GM12878 (cell line): Measurements from ENCODE around the gene MYBL2. TPM values are rescaled to one million over a fixed set of nuclear protein-coding genes. Genes with fewer than 3 reads are reported as not detected.

ENCODE experiments used
- ATF3 ChIP-seq: IDR thresholded peaks from 2 replicates; pipeline ENCODE4 v1.6.1; 2011; ENCODE audit warnings: low read depth, mild to moderate bottlenecking, low read length, moderate library complexity, borderline replicate concordance; ENCODE audit errors: extremely low read depth
- CHD1 ChIP-seq: IDR thresholded peaks from 2 replicates; pipeline ENCODE4 v1.6.1; 2012; ENCODE audit warnings: low read depth, low read length, improper control_type of control experiment
- E4F1 ChIP-seq: fragments of 450-650 bp; IDR thresholded peaks from 2 replicates; pipeline ENCODE4 v1.6.1; 2018; ENCODE audit warnings: borderline replicate concordance, mild to moderate bottlenecking; ENCODE audit not compliant: partially characterized antibody
- HDGF ChIP-seq: fragments of 450-650 bp; IDR thresholded peaks from 2 replicates; pipeline ENCODE4 v1.6.1; 2016; ENCODE audit warnings: antibody characterized with exemption
- IKZF1 ChIP-seq: fragments of 450-650 bp; conservative IDR thresholded peaks from 2 replicates; pipeline ENCODE4 v1.6.1; 2017; ENCODE audit warnings: antibody characterized with exemption, mild to moderate bottlenecking
- NBN ChIP-seq: fragments of 450-650 bp; IDR thresholded peaks from 2 replicates; pipeline ENCODE4 v1.6.1; 2016
- PML ChIP-seq: IDR thresholded peaks from 2 replicates; pipeline ENCODE4 v1.6.1; 2012; ENCODE audit warnings: low read length, inconsistent platforms
- POU2F2 ChIP-seq: IDR thresholded peaks from 3 replicates; pipeline ENCODE4 v1.6.1; 2011; ENCODE audit warnings: low read depth, mild to moderate bottlenecking, low read length, borderline replicate concordance
- RFX5 ChIP-seq: IDR thresholded peaks from 2 replicates; pipeline ENCODE4 v1.6.1; 2011; ENCODE audit warnings: low read depth, low read length, improper control_type of control experiment
- SRF ChIP-seq, 2 experiments: IDR thresholded peaks; 2 replicates each; pipeline ENCODE4 v1.6.1; 2011; ENCODE audit warnings: low read depth in 2 of 2, low read length in 2 of 2, mild to moderate bottlenecking in 1 of 2, moderate library complexity in 1 of 2
- ZZZ3 ChIP-seq: IDR thresholded peaks from 2 replicates; pipeline ENCODE4 v1.6.1; 2011; ENCODE audit warnings: low read depth; ENCODE audit not compliant: control insufficient read depth, insufficient read length
- polyA plus RNA-seq, 11 experiments: library from polyadenylated mRNA; depleted of rRNA in 4 of 11; unstranded in 6 of 11; stranded (reverse) in 5 of 11; fragments of >200 nt; fragmentation: Nextera tagmentation in 4 of 11; fragmentation: Illumina TruSeq in 1 of 11; extraction: Ambion mirVana in 4 of 11; extraction: Trizol in 1 of 11; gene quantifications; 1 replicate in 1 of 11; 2 replicates in 10 of 11; pipeline versions ENCODE4 v1.2.1 to v1.2.3, GENCODE V29; 2011 to 2016; ENCODE audit warnings: inconsistent platforms in 2 of 11, missing spikeins in 2 of 11, low read depth in 1 of 11
- total RNA-seq, 4 experiments: library from RNA; depleted of rRNA in 3 of 4; stranded (reverse); fragments of >200 nt in 3 of 4; fragmentation: Illumina TruSeq in 1 of 4; extraction: Trizol in 1 of 4; gene quantifications; 2 replicates each; pipeline versions ENCODE4 v1.2.1 to v1.2.3, GENCODE V29; 2013 to 2021

MYBL2 gene
- total and polyA plus RNA-seq, 10 of the 15 experiments (the other 5 are each of a cell fraction or from before 2014, with no cell fraction given) = 4.5 to 213 (median 74.2) TPM

DNA sequence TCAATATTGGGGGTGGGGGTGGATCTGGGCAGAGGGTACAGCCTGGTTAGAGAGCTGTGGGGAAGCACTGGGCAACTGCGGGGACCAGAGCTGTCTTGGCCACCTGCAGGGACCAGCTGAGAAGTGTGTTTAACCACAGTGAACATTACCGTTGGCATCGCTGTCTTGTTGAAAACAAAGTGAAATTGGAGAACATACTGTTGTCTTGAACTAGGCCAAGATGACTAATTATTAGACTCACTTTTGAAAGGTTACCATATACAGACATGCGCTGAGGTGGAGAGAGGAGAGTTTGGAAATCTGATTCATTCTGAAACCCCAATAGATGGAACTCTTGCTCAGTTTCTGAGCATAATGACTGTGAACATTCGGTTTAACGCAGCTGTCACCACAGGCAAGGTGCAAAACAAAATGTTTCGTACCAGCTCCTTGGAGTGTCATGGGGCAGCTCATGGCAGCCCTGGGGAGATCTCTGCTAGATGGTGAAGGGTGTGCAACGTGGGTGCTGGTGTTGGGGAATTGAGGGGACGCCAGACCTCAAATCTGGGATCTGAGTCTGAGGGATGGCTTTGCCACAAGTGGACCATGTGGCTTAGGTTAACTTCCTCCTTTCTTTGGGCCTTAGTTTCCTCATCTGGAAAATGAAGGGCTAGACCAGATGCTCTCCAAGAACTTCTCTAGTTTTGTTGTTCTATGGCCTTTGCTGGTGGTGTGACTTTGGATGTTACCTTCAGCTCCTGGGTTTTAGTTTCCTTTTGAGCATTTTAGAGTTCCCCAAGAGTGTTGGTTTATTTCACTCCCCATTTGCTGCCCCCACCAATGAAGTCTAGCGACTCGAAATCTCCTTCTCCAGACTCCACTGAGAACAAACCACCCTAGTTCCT, 84.5 kb downstream of the MYBL2 start (continued):
- TF ChIP-seq E4F1 = no peak
- peak; percentile 92 for TF ChIP-seq PML
- peak; percentile 87 for TF ChIP-seq NBN
- TF ChIP-seq ATF3 = no peak
- TF ChIP-seq HDGF = peak; percentile 51; the same call in 1 of the 2 replicates
- TF ChIP-seq ZZZ3 = no peak
- peak; percentile 57 to 94; a peak in 3 of 4 replicates for TF ChIP-seq SRF (IDR thresholded peaks at IDR 0.05; ENCODE audit: low read depth in 2 of 2, low read length in 2 of 2)
- TF ChIP-seq RFX5 = no peak
- peak; percentile 99 for TF ChIP-seq IKZF1
- peak; percentile 54; the same call in 1 of the 2 replicates for TF ChIP-seq CHD1
- peak; percentile 90; the same call in 1 of the 3 replicates for TF ChIP-seq POU2F2
